Prostate gland (tissue), 2 donors: ENCODE measurements around the gene RNF149. TPM values are rescaled to one million over a fixed set of nuclear protein-coding genes. Genes with fewer than 3 reads are reported as not detected.

ENCODE experiments used
- DNase-seq: peaks from one replicate; pipeline ENCODE4 v3.0.0-alpha.2; 2019; ENCODE audit warnings: low spot score
- H3K27ac ChIP-seq, 2 donors: fragments of 200-600 bp; sonication (generic); 2 replicates each; pipeline ENCODE4 v1.5.1; 2017 to 2019
- H3K27me3 ChIP-seq: fragments of 200-600 bp; sonication (generic); replicated peaks from 2 replicates; pipeline ENCODE4 v1.5.1; 2019; ENCODE audit not compliant: insufficient read depth
- H3K36me3 ChIP-seq, 2 donors: fragments of 200-600 bp; sonication (generic); 1 replicate in 1 of 2; 2 replicates in 1 of 2; pipeline versions ENCODE4 v1.5.1 to v1.8.1; 2017 to 2019
- H3K4me1 ChIP-seq: fragments of 200-600 bp; sonication (generic); replicated peaks from 2 replicates; pipeline ENCODE4 v1.5.1; 2019
- H3K4me3 ChIP-seq, 2 donors: fragments of 200-600 bp; sonication (generic); 2 replicates each; pipeline ENCODE4 v1.5.1; 2017 to 2019
- H3K9me3 ChIP-seq: fragments of 200-600 bp; sonication (generic); 2 replicates; pipeline ENCODE4 v1.5.1; 2017
- CTCF ChIP-seq, 4 experiments: fragments of 200-600 bp in 2 of 4; fragments of 450-650 bp in 2 of 4; sonication (generic) in 2 of 4; IDR thresholded peaks; 1 replicate in 3 of 4; 2 replicates in 1 of 4; pipeline ENCODE4 v1.5.1; 2016 to 2019; ENCODE audit warnings: antibody characterized with exemption in 4 of 4, mild to moderate bottlenecking in 2 of 4, moderate library complexity in 2 of 4
- POLR2A ChIP-seq: fragments of 450-650 bp; IDR thresholded peaks from one replicate; pipeline ENCODE4 v1.6.1; 2016; ENCODE audit warnings: antibody characterized with exemption, mild to moderate bottlenecking
- POLR2AphosphoS5 ChIP-seq: sonication (generic); formaldehyde crosslinking; IDR thresholded peaks from one replicate; pipeline ENCODE4 v1.6.1; 2017; ENCODE audit warnings: antibody characterized with exemption
- WGBS: methylation state at CpG from one replicate; pipeline ENCODE4 v1.1.5; 2018; 5-methylcytosine and 5-hydroxymethylcytosine counted together
- intact Hi-C: fragments of 100-400 bp; cut with DNase I; formaldehyde crosslinking; loops from one replicate; pipeline ENCODE4 v1.14.2; 2022
- total RNA-seq, 2 donors: library from RNA; depleted of rRNA; stranded (reverse); fragments of >200 nt; gene quantifications; one replicate each; pipeline ENCODE4 v1.1.0, GENCODE V29; 2016

RNF149 gene
- total RNA-seq, 2 donors from 2014 or later: 57.2 to 75.4 TPM

DNA sequence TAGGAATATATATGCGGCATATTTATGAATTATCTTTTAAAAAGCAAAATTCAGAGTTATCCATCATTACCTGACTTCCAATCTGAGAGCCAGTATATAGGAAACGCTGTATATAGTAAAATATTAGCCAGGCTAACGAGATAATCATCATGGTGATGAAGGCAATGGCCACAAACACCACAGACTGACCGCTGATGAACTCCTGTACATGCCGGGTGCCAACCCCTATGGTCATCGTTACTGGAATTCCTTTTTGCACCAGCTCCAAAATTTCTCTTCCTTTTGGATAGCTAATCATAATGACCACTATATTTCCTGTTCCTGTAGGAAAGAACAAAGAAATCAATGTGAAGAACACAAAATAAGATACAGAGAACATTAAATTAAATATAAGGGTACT, 13.6 kb downstream of the RNF149 start:
- H3K4me1 ChIP-seq: no peaks in the 10 kb centered on the region
- intact Hi-C loops: no loop called here
- no peaks in the 10 kb centered on the region for H3K9me3 ChIP-seq
- no peak for DNase-seq
- peaks cover 0 to 4% of the 10 kb centered on the region in 2 donors for H3K36me3 ChIP-seq
- no peaks in the 10 kb centered on the region for H3K27me3 ChIP-seq
- WGBS: 92% methylated on average over 6 of the region's 6 CpGs
- TF ChIP-seq POLR2AphosphoS5 (no peak), CTCF (IDR thresholded peaks at IDR 0.05) (no peak), POLR2A (no peak)
- H3K27ac ChIP-seq: no peak overlapping the region
- no peak overlapping the region for H3K4me3 ChIP-seq

DNA sequence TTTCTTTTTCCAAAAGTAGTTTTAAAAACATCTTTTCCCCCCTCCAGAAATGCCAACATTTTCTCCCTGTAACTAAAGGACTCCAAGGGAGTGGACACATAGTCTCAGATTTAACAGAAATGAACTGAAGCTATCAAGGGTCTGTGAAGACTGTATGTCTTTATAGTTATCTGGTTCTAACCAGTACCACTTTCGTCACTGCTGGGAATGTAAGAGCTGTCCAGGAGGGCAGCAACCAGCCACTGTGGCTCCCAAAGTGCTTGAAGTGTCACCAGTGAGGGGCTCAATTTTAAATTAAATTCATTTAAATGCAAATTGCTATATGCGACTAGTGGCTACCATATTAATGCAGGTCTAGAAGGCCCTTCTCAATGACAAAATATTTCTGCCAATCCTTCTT, 15.0 kb downstream of the RNF149 start:
- 81% methylated on average over 2 of the region's 2 CpGs for WGBS
- no peak for DNase-seq
- Histone ChIP-seq H3K4me3 (no peak overlapping the region), H3K36me3 (peaks cover 0 to 4% of the 10 kb centered on the region in 2 donors), H3K9me3 (no peaks in the 10 kb centered on the region), H3K4me1 (no peaks in the 10 kb centered on the region), H3K27ac (no peak overlapping the region), H3K27me3 (no peaks in the 10 kb centered on the region)
- intact Hi-C loops: no loop called here
- no peak for TF ChIP-seq POLR2A
- TF ChIP-seq POLR2AphosphoS5: no peak
- no peak for TF ChIP-seq CTCF (IDR thresholded peaks at IDR 0.05)

- WGBS: 95% methylated on average over 3 of the region's 3 CpGs
Observed at GRCh38 chr2:101291973-101292372, 16.5 kb downstream of the RNF149 start.

DNA sequence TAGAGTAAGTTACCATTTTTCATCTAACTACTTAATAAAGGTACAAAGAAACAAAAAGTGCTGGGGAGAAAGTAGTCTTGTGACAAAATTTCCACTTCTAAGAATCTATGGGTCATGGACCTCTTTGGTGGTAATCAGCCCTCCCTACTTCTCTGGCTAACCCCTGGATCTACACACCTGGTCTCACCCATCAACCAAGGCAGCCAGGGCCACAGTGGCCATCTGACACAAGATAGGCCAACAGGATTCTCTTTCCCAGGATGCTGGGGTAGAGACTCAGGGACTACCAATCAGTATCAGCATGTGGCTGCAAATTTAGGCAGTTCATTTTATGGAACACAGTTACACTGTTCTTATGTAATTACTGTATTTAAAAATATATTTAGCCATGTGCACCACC, 17.8 kb downstream of the RNF149 start:
- Histone ChIP-seq H3K27ac (no peak overlapping the region), H3K27me3 (no peaks in the 10 kb centered on the region), H3K4me3 (no peak overlapping the region), H3K9me3 (no peaks in the 10 kb centered on the region), H3K36me3 (peaks cover 0 to 4% of the 10 kb centered on the region in 2 donors), H3K4me1 (no peaks in the 10 kb centered on the region)
- DNase-seq: no peak
- TF ChIP-seq POLR2A (no peak), POLR2AphosphoS5 (no peak), CTCF (IDR thresholded peaks at IDR 0.05) (no peak)
- intact Hi-C loops: no loop called here

More at GRCh38 chr2:101291973-101292372, 16.5 kb downstream of the RNF149 start:
- intact Hi-C loops: no loop called here
- TF ChIP-seq POLR2AphosphoS5 (no peak), POLR2A (no peak), CTCF (IDR thresholded peaks at IDR 0.05) (no peak)
- H3K27ac ChIP-seq: no peak overlapping the region
- DNase-seq: no peak
- no peaks in the 10 kb centered on the region for H3K4me1 ChIP-seq
- peaks cover 0 to 4% of the 10 kb centered on the region in 2 donors for H3K36me3 ChIP-seq
- H3K27me3 ChIP-seq: no peaks in the 10 kb centered on the region
- H3K4me3 ChIP-seq: no peak overlapping the region
- H3K9me3 ChIP-seq: no peaks in the 10 kb centered on the region

DNA sequence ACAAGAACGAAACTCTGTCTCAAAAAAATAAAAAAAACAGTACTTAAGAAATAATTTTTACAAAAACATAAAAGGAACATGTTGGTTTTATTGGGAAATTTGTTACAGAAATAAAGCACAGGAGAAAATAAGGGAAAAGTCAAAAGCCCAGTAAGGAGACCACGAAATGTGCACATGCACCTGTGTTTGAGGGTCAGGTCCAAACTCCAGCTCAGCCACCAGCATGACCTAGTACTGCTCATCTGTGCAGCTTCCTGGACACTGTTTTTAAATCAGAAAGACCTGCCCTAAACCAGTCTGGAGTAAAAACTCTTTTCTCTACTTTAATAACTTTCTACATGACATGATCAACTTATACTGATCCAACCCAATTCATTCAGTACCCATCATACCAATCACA, 21.2 kb downstream of the RNF149 start:
- DNase-seq: no peak
- intact Hi-C loops: no loop called here
- H3K27me3 ChIP-seq: no peaks in the 10 kb centered on the region
- no peaks in the 10 kb centered on the region for H3K36me3 ChIP-seq
- H3K9me3 ChIP-seq: no peaks in the 10 kb centered on the region
- no peak overlapping the region for H3K4me3 ChIP-seq
- H3K27ac ChIP-seq: no peak overlapping the region
- H3K4me1 ChIP-seq: no peaks in the 10 kb centered on the region
- WGBS: 91% methylated on average over 2 of the region's 2 CpGs
- TF ChIP-seq POLR2AphosphoS5 (no peak), POLR2A (no peak), CTCF (IDR thresholded peaks at IDR 0.05) (no peak)
